ENCODE data around the gene PTPRM.

PTPRM gene

GRCh38 chr18:7812431-7813063 lies 245.4 kb downstream of the PTPRM start:
- no peak for DNase-seq

- no peak for DNase-seq
Measured at GRCh38 chr18:7813131-7813530, 246.0 kb downstream of the PTPRM start.

- DNase-seq = no peak
Measured at GRCh38 chr18:7814754-7815315, 247.7 kb downstream of the PTPRM start.

- no peak for DNase-seq
Measured at GRCh38 chr18:7815787-7816186, 248.7 kb downstream of the PTPRM start.

- no peak for DNase-seq
Measured at GRCh38 chr18:7817575-7818230, 250.6 kb downstream of the PTPRM start.

- no peak for DNase-seq
Measured at GRCh38 chr18:7821784-7822183, 254.7 kb downstream of the PTPRM start.

GRCh38 chr18:7822435-7823331 lies 255.6 kb downstream of the PTPRM start:
- DNase-seq = no peak

GRCh38 chr18:7824970-7825369 lies 257.9 kb downstream of the PTPRM start:
- no peak for DNase-seq

GRCh38 chr18:7830468-7830867 lies 263.4 kb downstream of the PTPRM start:
- DNase-seq = no peak

GRCh38 chr18:7839548-7839947 lies 272.4 kb downstream of the PTPRM start:
- DNase-seq = no peak

GRCh38 chr18:7840411-7840810 lies 273.3 kb downstream of the PTPRM start:
- DNase-seq = no peak

- no peak for DNase-seq
Measured at GRCh38 chr18:7844017-7844416, 276.9 kb downstream of the PTPRM start.

- no peak for DNase-seq
Measured at GRCh38 chr18:7844418-7844817, 277.3 kb downstream of the PTPRM start.

GRCh38 chr18:7846335-7846734 lies 279.2 kb downstream of the PTPRM start:
- DNase-seq = no peak

- no peak for DNase-seq
Measured at GRCh38 chr18:7847357-7848053, 280.4 kb downstream of the PTPRM start.

GRCh38 chr18:7848054-7848412 lies 280.9 kb downstream of the PTPRM start:
- DNase-seq = no peak

- DNase-seq = no peak
Measured at GRCh38 chr18:7850446-7850845, 283.3 kb downstream of the PTPRM start.

GRCh38 chr18:7855028-7855427 lies 287.9 kb downstream of the PTPRM start:
- no peak for DNase-seq

- no peak for DNase-seq
Measured at GRCh38 chr18:7855671-7856070, 288.6 kb downstream of the PTPRM start.

- no peak for DNase-seq
Measured at GRCh38 chr18:7856116-7856515, 289.0 kb downstream of the PTPRM start.

- DNase-seq = no peak
Measured at GRCh38 chr18:7856733-7857132, 289.6 kb downstream of the PTPRM start.

- no peak for DNase-seq
Measured at GRCh38 chr18:7857562-7857961, 290.4 kb downstream of the PTPRM start.

GRCh38 chr18:7859122-7859521 lies 292.0 kb downstream of the PTPRM start:
- DNase-seq = no peak

Measured in activated T-cell treated with anti-CD3 and anti-CD28 coated beads for 4 hours (primary cell).